AML-193 (cell line): ENCODE measurements around the gene IZUMO1.

Experiments
- DNase-seq, 2 experiments: peaks; one replicate each; lab custom pipeline; 2025; lab: John Stamatoyannopoulos, UW

IZUMO1 gene

DNA sequence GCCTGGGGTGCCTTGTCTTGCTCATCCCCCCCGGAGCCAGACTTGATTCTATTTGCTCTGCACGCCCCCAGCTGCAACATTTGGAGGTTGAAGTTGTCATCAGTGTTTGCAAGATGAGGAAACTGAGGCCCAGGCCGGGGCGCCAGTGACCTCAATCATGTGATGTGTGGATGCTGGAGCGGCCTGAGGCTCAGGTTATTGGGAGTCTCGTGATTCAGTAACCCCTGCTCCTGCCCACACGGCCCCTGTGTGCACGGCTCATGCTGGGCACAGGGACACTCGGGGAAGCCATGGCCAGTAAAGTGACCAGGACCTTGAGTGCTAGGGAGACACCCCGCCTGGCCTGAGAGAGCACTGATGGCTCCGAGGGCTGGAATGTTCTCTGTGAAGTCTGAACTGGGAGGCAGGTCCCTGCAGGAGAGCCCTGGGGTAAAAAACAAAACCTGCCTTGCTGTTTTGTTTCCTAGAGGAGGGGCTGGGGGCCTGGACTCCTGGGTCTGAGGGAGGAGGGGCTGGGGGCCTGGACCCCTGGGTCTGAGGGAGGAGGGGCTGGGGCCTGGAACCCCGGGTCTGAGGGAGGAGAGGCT lies 10.5 kb upstream of the IZUMO1 start:
- DNase-seq, result no peak

DNA sequence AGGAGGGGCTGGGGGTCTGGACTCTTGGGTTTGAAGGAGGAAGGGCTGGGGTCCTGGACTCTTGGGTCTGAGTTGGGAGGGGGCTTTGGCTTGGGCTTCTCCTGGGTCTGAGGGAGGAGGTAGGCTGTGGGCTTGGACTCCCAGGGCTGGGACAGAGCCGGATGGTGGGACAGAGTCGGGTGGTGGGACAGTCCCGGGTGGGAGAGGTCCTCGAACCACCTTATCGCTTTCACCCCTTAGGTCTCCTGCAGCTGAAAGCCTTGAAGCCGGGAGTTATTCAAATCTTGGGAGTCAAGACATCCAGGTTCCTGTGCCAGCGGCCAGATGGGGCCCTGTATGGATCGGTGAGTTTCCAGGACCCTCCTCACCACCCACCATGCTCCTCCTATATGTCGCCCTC lies 10.0 kb upstream of the IZUMO1 start:
- no peak for DNase-seq

DNA sequence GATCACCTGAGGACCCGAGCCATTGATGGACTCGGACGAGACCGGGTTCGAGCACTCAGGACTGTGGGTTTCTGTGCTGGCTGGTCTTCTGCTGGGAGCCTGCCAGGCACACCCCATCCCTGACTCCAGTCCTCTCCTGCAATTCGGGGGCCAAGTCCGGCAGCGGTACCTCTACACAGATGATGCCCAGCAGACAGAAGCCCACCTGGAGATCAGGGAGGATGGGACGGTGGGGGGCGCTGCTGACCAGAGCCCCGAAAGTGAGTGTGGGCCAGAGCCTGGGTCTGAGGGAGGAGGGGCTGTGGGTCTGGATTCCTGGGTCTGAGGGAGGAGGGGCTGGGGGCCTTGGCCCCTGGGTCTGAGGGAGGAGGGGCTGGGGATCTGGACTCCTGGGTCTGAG lies 9.5 kb upstream of the IZUMO1 start:
- DNase-seq, result no peak

DNA sequence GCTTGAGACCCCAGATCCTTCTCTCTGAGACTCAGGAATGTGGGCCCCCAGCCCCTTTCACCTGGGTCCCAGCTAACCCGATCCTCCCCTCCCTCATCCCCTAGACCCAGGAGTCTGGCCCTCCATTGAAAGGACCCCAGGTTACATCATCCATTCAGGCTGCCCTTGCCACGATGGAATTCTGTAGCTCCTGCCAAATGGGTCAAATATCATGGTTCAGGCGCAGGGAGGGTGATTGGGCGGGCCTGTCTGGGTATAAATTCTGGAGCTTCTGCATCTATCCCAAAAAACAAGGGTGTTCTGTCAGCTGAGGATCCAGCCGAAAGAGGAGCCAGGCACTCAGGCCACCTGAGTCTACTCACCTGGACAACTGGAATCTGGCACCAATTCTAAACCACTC lies 9.1 kb upstream of the IZUMO1 start:
- DNase-seq, result no peak

DNA sequence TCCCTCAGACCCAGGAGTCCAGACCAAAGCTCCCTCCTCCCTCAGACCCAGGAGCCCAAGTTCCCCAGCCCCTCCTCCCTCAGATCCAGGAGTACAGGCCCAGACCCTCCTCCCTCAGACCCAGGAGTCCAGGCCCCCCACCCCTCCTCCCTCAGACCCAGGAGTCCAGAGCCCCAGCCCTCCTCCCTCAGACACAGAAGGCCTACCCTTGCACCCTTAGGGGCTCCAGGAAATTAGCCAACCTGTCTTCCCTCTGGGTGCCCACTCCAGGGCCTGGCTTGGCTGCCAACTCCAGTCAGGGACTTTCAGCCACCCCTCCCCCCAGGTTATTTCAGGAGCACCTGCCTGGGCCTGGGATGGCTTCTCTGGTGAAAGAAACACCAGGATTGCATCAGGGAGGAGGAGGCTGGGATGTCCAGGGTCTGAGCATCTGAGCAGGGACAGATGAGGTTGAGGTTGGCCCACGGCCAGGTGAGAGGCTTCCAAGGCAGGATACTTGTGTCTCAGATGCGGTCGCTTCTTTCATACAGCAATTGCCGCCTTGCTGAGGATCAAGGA lies 8.5 kb upstream of the IZUMO1 start, which contains the start of gene FGF21:
FGF21 (plus strand) TSS at position 441 of the 558 bp plus-strand sequence. CDS start 713 bp downstream, outside the sequence.
- DNase-seq, result no peak

DNA sequence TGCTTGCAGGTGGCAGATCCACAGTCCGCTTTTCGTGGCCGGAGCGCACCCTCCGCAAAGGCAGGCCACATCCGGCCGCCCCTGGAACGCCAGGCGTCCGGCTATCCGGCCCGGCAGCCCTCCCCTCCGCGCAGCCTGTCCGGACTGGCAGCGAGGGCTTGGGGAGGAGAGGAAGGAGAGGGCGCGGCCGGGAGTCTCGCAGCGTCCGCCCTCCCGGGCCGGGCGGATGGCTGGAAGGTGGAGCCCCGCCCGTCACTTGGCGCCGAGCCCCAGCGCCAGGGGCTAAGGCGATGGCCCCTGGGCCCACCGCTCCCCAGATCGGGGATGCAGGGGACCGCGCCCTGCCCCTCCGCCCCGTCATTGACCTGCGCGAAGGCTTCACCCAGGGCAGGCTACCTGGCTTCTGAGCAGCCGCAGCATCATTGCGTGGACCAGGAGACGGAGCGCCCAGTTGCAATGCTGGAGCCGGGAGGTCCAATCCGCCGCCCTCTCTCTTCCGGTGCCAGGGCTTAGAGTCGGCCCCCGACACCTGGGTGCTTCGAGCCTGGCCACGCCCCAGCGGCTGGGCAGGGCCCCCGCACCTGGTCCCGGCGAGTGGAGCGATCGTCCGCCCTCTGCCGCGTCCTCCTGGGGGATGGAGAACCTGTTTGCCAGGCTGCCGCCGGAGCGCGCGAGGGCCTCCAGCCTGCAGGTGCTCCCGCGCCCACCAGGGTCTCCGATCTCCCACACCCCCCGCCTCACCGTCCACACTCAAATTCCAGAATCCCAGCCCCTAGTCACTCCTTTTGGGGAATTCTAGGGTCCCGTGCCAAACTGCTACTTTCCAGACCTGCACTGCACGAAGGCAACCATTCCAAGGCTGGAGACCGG lies 6.0 kb upstream of the IZUMO1 start, which contains the start of gene FUT1:
FUT1 (minus strand) TSS at position 146 of the 870 bp plus-strand sequence. CDS start 1,360 bp downstream, outside the sequence.
- DNase-seq, result no peak

DNA sequence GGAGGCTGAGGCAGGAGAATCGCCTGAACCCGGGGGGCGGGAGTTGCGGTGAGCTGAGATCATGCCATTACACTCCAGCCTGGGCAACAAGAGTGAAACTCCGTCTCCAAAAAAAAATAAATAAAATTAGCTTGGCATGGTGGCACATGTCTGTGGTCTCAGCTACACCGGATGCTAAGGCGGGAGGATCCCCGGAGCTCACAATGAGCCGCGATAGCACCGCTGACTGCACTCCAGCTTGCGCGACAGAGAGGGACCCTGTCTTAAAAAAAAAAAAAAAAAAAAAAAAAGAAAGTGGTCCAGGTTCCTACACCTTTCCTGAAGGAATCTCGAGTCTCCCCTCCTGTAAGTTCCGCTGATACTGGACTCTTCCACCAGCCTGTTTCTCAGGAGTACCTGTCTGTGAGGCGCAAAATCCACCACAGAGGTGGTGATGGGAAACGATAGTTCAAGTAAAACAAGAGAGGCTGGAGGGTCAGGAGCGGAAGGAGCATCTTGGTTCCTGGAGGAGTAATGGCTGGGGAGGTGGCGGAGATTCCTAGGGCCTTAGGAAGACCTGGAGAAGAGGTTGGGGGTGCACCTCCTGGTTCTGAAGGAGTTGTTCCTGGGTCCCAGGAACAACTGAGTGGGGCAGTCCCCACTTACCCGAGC lies 5.3 kb upstream of the IZUMO1 start:
- no peak for DNase-seq

DNA sequence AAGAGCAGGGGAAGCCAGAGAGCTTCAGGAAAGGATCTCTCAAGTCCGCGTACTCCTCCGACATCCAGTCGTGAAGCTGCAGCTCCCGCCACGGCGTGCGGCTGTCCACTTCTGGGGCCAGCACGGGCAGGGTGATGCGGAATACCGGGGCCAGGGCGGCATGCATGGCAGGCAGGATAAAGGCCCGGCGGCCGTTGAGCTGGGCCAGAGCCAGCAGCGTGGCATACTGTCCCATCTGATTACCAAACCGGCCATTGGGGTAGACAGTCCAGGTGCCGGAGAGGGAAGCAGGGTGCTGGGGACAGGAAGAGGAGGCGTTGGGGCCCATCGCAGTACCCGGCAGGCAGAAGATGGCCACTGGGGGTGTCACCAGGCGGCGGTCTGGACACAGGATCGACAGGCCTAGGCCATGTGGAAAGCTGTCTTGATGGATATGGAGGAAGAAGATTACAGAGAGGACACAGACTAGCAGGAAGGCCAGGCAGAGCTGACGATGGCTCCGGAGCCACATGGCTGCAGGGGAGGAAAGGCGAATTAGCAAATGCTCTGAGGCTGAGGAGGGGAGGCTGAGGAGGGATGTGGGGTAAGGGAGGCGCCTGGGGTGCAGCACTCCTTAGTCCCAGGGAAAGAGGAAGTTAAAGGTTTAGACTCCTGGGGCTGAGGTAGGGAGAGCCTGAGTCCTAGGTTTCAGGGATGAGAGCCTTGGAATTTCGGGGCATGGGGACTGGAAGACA lies 4.2 kb upstream of the IZUMO1 start:
- DNase-seq, result peak in 1 of 2 experiments; percentile 1

DNA sequence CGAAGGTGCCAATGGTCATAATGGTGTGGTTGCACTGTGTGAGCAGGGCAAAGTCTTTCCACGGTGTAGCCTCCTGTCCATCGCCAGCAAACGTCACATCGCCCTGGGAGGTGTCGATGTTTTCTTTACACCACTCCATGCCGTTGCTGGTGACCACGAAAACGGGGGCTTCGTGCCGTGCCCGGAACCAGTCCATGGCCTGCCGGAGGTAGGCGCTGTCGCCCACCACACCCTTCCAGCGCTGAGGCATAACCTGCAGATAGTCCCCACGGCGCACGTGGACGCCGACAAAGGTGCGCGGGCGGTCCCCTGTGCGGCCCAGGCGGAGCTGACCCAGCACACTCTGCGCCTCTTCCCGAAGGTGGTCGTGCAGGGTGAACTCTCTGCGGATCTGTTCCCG lies 3.6 kb upstream of the IZUMO1 start:
- no peak for DNase-seq

DNA sequence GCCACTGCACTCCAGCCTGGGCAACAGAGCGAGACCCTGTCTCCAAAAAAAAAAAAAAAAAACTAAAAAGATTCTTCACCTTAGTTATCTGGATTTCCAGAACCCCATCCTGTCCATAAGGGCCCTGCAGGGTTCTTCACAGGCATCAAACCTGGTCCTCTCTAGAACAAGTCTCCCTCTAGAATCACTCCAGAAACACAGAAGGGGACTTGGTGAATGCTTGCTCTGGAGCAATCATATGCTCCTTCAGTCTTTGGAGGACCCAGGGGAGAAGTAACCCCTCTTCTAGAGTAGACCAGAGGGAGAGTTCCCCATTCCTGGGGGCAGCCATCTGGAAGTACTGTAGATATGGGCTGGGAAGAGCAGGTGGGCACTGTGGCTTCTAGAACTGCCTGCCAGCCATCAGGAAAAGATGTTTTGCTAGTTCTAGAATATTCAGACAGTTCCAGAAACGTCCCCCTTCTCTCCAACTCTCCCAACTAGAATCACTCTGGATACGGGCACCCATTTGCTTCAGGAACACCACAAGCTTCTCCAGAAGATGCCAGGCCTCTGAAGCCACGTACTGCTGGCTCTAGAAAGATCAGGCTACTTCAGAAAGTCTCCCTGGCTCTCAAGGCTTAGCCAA lies 3.0 kb upstream of the IZUMO1 start:
- no peak for DNase-seq

DNA sequence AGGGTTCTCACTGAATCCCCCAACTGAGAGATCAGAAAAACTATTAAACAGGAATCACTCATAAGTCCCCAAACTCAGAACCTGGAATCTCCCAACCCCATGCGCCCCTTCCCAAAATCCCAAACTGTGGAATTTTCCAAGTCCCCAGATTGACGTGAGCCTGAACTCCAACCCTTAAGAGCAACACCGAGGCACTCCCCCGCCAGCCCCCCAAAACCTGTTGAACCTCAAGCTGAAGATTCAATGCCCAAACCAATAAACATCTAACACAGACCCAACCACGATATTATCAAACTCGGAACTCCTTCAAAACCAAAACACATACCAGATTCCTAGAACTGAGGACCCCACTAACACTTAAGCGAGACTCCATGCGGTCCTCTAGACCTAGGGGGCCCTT lies 599 bp downstream of the IZUMO1 start:
- no peak for DNase-seq

DNA sequence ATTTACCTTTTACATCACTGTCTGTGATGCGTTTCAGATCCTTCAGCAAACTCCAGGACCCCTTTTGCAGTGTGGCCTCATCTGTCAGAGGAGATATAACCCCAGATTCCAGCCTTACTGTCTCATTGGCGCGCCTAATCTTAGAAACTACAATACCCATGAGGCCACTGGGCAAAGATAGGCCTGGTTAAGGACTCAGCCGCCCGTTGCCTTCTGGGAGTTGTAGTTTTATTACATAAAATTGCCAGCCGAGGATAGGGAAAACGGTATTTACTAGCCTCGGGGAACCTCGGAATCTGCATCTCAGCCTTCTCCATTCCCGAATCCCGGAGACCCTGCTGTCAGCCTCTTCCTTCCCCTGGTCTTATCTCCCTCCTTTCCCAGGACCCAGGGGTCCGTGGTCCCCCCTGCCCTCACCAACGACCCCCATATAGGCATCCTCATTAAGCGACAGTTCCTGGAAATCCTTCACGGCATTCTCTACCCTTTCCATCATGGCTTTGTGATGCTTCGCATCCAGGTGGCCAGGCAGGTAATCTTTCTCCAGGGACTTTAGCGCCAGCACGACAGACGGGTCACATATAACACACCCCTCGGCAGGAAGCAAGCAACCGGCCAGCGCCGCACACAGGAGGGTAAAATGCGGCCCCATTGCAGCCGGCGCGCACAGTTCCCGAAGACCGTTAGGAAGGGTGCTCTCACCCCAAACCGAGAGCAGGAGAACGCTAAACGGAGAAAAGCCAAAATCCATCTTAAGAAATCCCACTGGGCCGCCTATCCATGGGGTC lies 1.3 kb downstream of the IZUMO1 start:
- DNase-seq, result peak; percentile 6 to 17

DNA sequence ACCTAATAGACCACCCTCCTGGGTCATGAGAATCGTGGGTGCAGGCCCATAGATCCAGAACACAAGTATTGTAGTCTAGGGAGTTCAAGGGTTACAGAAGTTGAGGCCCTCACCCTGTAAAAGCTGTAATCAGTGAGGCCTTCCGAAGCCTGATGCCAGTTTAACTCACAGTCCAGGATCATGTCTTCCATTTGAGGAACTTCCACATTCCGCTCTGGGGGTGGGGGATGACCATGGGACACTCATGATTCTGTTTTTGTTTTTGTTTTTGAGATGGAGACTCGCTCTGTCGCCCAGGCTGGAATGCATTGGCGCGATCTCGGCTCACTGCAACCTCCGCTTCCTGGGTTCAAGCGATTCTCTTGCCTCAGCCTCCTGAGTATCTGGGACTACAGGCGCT lies 4.6 kb downstream of the IZUMO1 start:
- no peak for DNase-seq

DNA sequence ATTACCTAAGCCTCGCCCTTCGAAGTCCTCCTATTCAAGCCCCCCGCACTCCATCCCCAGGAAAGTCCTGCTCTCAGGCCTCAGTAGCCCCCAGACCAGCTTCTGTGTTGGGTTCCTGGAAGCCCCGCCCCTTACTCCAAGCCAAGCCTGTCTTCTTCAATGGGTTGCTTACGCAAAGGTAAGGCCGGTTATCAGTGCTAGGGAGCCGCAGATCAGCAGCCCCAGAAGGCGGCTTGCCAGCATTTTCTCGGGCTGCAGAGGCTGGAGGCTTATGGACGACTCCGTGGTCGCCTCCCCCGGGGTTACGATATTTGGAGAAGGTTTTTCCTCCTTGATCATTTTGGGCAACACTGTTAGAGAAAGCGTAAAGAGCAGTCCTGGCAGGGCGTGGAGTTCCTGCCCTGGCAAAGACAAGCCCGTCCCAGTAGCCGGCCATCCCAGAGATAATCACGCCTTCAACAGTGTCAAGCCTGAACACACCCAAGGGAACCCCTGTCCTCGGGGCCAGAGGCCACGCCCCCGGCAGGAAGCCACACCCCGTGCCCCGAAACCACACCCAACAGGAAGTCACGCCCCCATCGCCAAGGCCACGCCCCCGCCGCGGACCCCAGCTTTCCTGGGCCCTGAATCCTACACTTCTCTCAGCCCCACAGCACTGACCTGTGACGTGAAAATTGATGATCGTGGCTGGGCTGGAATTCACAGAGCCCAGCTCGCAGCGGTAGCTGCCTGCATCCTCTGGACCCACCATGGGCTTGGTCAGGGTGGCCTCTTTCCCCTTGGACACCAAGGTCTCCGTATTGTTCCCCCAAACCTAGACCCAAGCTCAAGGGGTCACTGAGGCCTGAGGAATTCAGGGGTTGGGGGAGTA lies 5.3 kb downstream of the IZUMO1 start:
- DNase-seq, result no peak

DNA sequence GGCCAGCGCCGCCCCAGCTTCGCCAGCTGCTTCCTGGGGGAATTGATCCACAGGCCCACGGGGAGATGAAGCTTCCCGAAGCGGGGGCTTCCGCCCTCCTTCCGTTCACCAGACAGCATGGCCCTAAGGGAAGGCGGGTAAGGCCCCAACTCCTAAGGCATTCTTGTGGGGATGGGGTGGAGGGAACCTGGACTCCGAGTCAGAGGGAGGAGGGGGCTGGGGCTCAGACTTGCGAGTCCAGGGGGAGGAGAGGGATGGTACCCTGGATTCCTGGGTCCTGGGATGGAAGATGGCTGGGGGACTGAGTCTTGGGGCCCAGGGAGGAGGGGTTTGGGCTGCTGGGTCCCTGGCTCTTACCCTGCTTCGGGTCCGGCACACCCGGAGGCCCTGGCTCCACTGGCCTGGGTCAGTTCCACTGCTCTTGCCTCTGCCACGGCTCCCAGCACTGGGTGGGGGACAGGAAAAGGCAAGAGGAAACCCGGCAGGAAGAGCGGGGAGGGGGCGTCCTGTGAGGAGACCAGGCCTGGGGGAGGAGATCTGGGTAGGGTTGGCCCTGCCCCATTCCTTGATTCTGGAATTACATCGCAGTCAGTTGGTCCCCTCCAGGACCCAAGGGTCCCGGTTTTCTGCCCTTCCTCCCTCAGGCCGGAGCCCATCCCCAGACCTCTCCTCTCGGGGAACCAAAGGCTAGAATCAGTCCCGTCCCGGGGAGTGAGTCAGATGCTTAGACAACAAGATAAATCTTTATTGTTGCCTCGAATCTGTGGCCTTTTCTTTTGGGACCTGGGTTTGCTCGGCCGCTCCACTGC lies 6.3 kb downstream of the IZUMO1 start, which contains the start of gene RASIP1:
RASIP1 (minus strand) TSS at position 447 of the 809 bp plus-strand sequence; CDS start at position 119, 328 bp downstream.
- no peak for DNase-seq

DNA sequence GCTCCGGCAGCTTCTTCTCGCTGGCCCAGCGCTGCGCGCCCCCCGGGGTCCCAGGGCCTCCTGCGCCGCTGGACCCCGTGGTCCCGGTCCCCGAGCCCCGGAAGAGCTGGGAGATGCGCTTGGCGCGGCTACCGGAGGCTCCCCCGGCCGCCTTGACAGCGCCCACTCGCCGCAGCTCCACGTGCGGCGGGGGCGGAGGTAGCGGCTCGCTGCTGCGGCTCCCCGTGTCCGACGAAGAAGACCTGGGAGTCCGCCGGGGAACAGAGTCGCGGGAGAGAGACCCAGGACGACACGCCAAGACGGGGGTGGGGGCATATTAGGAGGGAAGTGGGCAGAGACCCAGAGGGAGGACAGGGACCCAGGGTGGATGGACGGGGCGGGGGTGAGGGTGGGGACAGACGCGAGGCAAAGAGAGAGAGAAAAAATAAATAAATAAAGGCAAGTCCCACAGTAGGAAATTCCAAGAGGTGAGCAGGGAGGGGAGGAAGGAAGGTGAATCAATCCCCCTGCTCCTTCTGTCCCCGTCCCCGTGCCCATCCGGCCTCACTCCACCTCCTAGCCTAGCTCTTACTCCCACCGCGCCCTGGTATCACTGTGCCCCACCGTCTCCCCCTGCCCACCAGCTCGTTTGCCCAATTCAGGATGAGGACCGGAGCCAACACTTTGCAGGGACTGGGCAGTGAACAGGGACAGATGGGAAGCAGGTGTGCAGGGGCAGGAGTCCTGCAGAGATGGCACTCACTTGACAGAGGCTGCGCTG lies 7.1 kb downstream of the IZUMO1 start:
- DNase-seq, result no peak

DNA sequence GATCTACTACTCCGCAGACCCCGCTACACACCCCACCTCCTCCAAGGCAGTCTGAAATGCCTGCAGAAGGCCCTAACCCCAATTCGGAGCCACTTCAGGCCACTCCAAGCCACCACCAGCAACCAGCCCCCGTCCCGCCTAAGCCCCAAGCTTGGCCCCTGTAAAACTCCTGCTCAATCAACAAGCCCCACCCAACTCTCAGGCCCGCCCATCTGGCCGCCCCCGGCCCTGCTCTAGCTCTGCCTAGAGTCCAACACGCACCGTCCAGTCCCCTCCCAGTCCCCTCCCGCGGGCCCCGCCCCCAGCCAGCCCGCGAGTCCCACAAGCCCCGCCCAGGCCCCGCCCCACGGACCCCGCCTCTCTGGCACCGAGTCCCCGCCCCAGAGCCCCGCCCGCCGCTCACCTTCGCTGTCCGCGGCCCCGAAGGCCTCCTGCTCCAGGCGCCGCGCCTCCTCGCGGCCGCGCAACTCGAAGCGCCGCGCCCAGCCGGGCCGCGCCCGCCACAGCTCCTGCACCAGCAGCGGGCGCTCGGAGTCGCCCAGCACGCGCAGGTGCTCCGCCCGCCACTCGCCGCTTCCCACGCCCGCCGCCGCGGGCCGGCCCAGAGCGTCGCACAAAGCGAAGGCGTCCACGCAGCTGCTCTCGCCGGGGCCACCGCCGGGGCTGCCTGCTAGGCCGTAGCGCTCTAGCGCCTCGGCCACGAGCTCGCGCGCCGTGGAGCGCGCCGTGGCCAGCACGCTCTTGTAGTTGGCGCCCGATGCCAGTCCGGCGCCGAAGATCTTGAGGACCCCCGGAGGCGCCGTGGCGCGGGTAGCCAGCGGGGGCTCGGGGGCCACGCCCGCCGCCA lies 7.9 kb downstream of the IZUMO1 start:
- DNase-seq, result peak; percentile 46 to 53
